ENCODE results near the gene EIF2B5.

DNA sequence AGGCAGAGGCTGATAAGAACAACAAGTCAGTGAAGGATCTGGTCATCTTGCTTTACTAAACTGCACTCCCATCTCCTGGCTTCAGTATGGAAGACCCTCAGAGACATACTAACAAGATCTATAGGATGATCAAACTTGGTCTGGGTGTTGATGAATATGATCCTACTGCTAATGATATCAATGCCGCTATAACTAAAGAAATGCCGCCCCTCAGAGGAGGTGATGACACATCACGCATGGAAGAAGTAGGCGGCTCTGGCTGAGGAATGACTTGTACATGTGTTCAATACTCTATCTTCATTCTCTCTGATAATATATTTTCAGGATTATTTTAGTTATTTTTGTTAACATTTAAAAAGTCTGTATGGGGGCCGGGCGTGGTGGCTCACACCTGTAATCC, 17.5 kb upstream of the EIF2B5 start:
- TF ChIP-seq, protein P1, sequence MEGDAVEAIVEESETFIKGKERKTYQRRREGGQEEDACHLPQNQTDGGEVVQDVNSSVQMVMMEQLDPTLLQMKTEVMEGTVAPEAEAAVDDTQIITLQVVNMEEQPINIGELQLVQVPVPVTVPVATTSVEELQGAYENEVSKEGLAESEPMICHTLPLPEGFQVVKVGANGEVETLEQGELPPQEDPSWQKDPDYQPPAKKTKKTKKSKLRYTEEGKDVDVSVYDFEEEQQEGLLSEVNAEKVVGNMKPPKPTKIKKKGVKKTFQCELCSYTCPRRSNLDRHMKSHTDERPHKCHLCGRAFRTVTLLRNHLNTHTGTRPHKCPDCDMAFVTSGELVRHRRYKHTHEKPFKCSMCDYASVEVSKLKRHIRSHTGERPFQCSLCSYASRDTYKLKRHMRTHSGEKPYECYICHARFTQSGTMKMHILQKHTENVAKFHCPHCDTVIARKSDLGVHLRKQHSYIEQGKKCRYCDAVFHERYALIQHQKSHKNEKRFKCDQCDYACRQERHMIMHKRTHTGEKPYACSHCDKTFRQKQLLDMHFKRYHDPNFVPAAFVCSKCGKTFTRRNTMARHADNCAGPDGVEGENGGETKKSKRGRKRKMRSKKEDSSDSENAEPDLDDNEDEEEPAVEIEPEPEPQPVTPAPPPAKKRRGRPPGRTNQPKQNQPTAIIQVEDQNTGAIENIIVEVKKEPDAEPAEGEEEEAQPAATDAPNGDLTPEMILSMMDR (IDR thresholded peaks at IDR 0.05): no peak
- TF ChIP-seq POLR2A (IDR thresholded peaks at IDR 0.05): no peak
- no peak for TF ChIP-seq EP300 (IDR thresholded peaks at IDR 0.05)
